HEK293 (cell line): ENCODE measurements around the gene HUWE1.

Experiments
- CTCF ChIP-seq: fragments of 450-650 bp; formaldehyde crosslinking; IDR thresholded peaks from 2 replicates; pipeline ENCODE4 v1.5.1; 2016; ENCODE audit warnings: missing biosample characterization, missing genetic modification characterization
- PRDM6 ChIP-seq: fragments of 450-650 bp; formaldehyde crosslinking; IDR thresholded peaks from 2 replicates; pipeline ENCODE4 v1.5.1; 2017; ENCODE audit warnings: missing biosample characterization, missing genetic modification characterization
- ZFP37 ChIP-seq: fragments of 450-650 bp; formaldehyde crosslinking; IDR thresholded peaks from 2 replicates; pipeline ENCODE4 v1.5.1; 2016; ENCODE audit warnings: missing biosample characterization, missing genetic modification characterization

GRCh38 chrX:53674581-53674980 lies 11.9 kb downstream of the HUWE1 start:
- TF ChIP-seq CTCF (tag by site-specific recombination) (no peak), ZFP37 (tag by site-specific recombination) (no peak), PRDM6 (tag by site-specific recombination) (no peak)
